OCI-LY3 (cell line): ENCODE measurements around the gene OR5K4.

ENCODE experiments used
- H2AFZ ChIP-seq: fragments of 200-600, 300-600 bp; shearing (Covaris generic); 2 replicates; pipeline ENCODE4 v1.6.0; 2014; ENCODE audit warnings: antibody characterized with exemption, low read depth, low read length
- H3K27ac ChIP-seq: fragments of 200-600, 300-600 bp; sonication (generic); 2 replicates; pipeline ENCODE4 v1.5.1; 2014; ENCODE audit warnings: mild to moderate bottlenecking, low read length, moderate library complexity, mixed read lengths
- H3K27me3 ChIP-seq: fragments of 200-600, 300-600 bp; sonication (generic); 2 replicates; pipeline ENCODE4 v1.6.1; 2014; ENCODE audit warnings: low read depth, low read length, mixed read lengths
- H3K36me3 ChIP-seq: fragments of 200-600, 300-600 bp; sonication (generic); replicated peaks from 2 replicates; pipeline ENCODE3; 2014; ENCODE audit warnings: low read depth, low read length, mixed read lengths
- H3K4me1 ChIP-seq: fragments of 300-600, 200-600 bp; sonication (generic); 2 replicates; pipeline ENCODE4 v1.6.1; 2014; ENCODE audit warnings: low read length, mixed read lengths
- H3K4me2 ChIP-seq: fragments of 200-600, 300-600 bp; sonication (generic); 2 replicates; pipeline ENCODE4 v1.6.1; 2014; ENCODE audit warnings: low read length, mixed read lengths
- H3K4me3 ChIP-seq: fragments of 300-600, 200-600 bp; sonication (generic); 2 replicates; pipeline ENCODE4 v1.5.1; 2014; ENCODE audit warnings: antibody characterized with exemption, mild to moderate bottlenecking, low read length, moderate library complexity
- H3K79me2 ChIP-seq: fragments of 300-600, 200-600 bp; shearing (Covaris generic); 2 replicates; pipeline ENCODE4 v1.6.1; 2014; ENCODE audit warnings: mild to moderate bottlenecking, low read length, mixed read lengths
- H3K9ac ChIP-seq: fragments of 300-600, 200-600 bp; shearing (Covaris generic); 2 replicates; pipeline ENCODE4 v1.6.0; 2014; ENCODE audit warnings: mild to moderate bottlenecking, low read length, moderate library complexity
- H3K9me3 ChIP-seq: fragments of 200-600, 300-600 bp; shearing (Covaris generic); 2 replicates; pipeline ENCODE4 v1.6.1; 2014; ENCODE audit warnings: low read length, mixed read lengths; ENCODE audit not compliant: insufficient read depth
- H4K20me1 ChIP-seq: fragments of 200-600, 300-600 bp; sonication (generic); 2 replicates; pipeline ENCODE4 v1.6.1; 2016; ENCODE audit warnings: low read length, mixed read lengths; ENCODE audit not compliant: insufficient read depth
- EZH2phosphoT487 ChIP-seq: fragments of 200-600 bp; shearing (Covaris generic); IDR thresholded peaks from 2 replicates; pipeline ENCODE4 v1.6.1; 2018; ENCODE audit warnings: antibody characterized with exemption, mixed run types, low read depth
- TF ChIP-seq, protein P1 (sequence below): fragments of 200-600, 300-600 bp; sonication (generic); IDR thresholded peaks from 2 replicates; pipeline ENCODE4 v1.5.1; 2014; ENCODE audit warnings: antibody characterized with exemption, low read length, low read depth

The OR5K4 gene

DNA sequence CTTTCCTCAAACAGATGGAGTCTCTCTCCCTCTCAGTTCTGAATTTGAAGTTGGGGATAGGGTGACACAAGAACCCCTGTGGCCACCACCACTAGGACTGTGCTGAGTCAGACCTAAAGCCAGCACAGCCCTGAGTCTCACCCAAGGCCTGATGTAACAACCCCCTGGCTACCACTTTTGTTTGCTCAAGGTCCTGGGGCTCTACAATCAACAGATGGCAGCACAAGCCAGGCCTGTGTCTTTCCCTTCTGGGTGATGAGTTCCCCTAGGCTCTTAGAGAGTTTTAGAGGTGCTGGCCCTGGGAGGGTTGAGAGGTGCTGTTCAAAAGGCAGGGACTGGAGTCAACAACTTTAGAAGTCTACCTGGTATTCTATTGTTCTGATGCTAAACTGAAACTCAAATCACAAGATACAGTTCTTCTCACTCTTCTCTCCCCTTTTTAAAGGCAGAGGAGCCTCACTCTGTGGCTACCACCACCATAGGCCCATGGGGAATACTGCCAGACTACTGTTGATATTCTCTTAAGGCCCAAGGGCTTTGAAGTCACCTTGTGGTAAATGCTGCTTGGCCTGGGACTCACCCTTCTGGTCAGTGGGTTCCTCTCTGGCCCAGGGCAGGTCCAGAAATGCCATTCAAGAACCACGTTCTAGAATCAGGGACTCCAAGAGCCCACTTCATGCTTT, 6.5 kb downstream of the OR5K4 start:
- no peak overlapping the region for H3K9ac ChIP-seq
- H3K79me2 ChIP-seq: no peaks in the 10 kb centered on the region
- no peaks in the 10 kb centered on the region for H4K20me1 ChIP-seq
- TF ChIP-seq EZH2phosphoT487: no peak
- TF ChIP-seq, protein P1, sequence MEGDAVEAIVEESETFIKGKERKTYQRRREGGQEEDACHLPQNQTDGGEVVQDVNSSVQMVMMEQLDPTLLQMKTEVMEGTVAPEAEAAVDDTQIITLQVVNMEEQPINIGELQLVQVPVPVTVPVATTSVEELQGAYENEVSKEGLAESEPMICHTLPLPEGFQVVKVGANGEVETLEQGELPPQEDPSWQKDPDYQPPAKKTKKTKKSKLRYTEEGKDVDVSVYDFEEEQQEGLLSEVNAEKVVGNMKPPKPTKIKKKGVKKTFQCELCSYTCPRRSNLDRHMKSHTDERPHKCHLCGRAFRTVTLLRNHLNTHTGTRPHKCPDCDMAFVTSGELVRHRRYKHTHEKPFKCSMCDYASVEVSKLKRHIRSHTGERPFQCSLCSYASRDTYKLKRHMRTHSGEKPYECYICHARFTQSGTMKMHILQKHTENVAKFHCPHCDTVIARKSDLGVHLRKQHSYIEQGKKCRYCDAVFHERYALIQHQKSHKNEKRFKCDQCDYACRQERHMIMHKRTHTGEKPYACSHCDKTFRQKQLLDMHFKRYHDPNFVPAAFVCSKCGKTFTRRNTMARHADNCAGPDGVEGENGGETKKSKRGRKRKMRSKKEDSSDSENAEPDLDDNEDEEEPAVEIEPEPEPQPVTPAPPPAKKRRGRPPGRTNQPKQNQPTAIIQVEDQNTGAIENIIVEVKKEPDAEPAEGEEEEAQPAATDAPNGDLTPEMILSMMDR: no peak
- H3K36me3 ChIP-seq: no peaks in the 10 kb centered on the region
- no peaks in the 10 kb centered on the region for H3K27me3 ChIP-seq
- H3K4me1 ChIP-seq: no peaks in the 10 kb centered on the region
- no peak overlapping the region for H3K27ac ChIP-seq
- H2AFZ ChIP-seq: no peak overlapping the region
- no peak overlapping the region for H3K4me3 ChIP-seq
- no peak overlapping the region for H3K4me2 ChIP-seq
- H3K9me3 ChIP-seq: peaks cover 4% of the 10 kb centered on the region; the same call in 1 of the 2 replicates

DNA sequence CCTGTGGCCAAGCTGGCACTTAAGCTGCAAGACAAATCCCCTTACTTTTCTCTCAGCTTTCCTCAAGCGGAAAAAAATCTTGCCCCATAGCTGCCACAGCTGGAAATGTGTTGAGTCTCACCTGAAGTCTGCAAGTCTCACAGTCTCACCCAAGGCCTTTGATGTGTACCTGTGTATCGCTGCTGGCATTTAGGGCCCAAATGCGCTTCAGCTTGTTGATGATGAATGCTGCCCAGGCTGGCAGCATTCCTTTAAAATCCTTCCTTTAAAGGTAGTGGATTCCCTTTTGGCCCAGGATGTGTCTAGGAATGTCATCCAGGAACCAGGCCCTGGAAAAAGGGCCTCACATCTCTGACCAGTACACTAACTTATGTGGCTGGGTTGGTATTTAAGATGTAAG, 7.0 kb downstream of the OR5K4 start:
- Histone ChIP-seq H3K36me3 (no peaks in the 10 kb centered on the region), H3K27ac (no peak overlapping the region), H3K27me3 (no peaks in the 10 kb centered on the region), H3K79me2 (no peaks in the 10 kb centered on the region), H3K4me1 (no peaks in the 10 kb centered on the region), H3K4me2 (no peak overlapping the region), H3K9me3 (peaks cover 4% of the 10 kb centered on the region; the same call in 1 of the 2 replicates), H4K20me1 (no peaks in the 10 kb centered on the region), H3K4me3 (no peak overlapping the region), H3K9ac (no peak overlapping the region), H2AFZ (no peak overlapping the region)
- TF ChIP-seq, protein P1: no peak
- TF ChIP-seq EZH2phosphoT487: no peak

DNA sequence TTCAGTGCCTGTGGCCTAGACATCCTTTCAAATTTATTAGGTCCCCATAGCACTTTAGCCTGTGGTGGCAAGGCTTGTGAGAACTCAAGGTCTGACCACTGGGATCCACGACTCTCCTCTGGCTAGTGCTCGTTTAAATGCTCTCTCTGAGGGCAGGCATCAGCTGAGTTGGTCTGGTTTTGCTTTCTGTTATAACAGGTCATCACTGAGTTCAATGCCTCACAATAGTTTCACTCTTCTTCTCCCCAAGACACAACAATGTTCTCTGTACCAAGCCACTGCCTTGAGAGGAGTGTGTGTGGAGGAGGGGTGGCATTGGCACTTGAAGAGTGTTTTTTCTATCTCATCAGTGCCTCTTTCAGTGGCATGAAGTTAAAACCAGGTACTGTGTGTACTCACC, 7.6 kb downstream of the OR5K4 start:
- Histone ChIP-seq H3K9ac (no peak overlapping the region), H3K9me3 (peaks cover 4% of the 10 kb centered on the region; the same call in 1 of the 2 replicates), H3K4me3 (no peak overlapping the region), H3K27ac (no peak overlapping the region), H3K36me3 (no peaks in the 10 kb centered on the region), H3K4me1 (no peaks in the 10 kb centered on the region), H4K20me1 (no peaks in the 10 kb centered on the region), H3K4me2 (no peak overlapping the region), H3K79me2 (no peaks in the 10 kb centered on the region), H3K27me3 (no peaks in the 10 kb centered on the region), H2AFZ (no peak overlapping the region)
- no peak for TF ChIP-seq EZH2phosphoT487
- TF ChIP-seq, protein P1: no peak

DNA sequence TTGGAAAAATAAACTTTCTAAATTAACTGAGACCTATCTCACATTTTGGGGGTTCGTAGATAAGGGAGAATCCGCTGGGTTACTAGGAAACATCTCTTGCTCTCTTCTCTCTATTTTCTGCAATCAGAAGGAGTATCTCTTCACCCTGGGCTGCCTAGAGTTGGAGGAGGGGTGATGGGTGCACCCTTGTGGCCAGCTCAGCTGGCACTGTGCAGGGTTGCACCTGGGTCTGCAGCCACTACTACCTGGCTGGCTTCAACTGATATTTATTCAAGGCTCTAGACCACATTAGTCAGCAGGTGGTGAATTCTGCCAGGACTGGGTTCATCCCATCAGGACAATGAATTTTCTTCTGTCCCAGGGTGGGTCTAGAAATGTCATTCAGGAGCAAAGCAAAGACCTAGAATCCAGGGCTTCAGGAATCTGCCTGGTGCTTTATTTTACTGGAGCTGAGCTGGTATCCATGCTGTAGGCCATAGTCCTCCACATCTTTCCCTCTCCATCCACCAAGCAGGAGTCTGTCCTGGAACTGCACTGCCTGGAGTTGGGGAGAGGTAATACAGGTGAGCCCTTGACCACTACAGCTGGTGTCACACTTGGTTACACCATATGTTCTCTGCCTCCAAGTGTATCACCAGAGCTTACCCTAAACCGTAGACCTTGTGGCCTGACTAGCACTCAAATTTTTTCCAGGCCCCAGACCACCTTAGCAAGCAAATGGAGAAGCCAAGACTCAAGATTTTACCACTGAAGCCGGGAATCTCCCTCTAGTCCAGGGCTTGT, 14.0 kb downstream of the OR5K4 start:
- no peaks in the 10 kb centered on the region for H3K36me3 ChIP-seq
- H3K4me3 ChIP-seq: no peak overlapping the region
- no peak overlapping the region for H3K9ac ChIP-seq
- H4K20me1 ChIP-seq: no peaks in the 10 kb centered on the region
- no peaks in the 10 kb centered on the region for H3K9me3 ChIP-seq
- H3K27me3 ChIP-seq: no peaks in the 10 kb centered on the region
- no peaks in the 10 kb centered on the region for H3K4me1 ChIP-seq
- H3K79me2 ChIP-seq: no peaks in the 10 kb centered on the region
- no peak overlapping the region for H3K4me2 ChIP-seq
- TF ChIP-seq, protein P1: no peak
- no peak for TF ChIP-seq EZH2phosphoT487
- no peak overlapping the region for H3K27ac ChIP-seq
- H2AFZ ChIP-seq: no peak overlapping the region
